ENCODE results near the gene CDC42BPG.

DNA sequence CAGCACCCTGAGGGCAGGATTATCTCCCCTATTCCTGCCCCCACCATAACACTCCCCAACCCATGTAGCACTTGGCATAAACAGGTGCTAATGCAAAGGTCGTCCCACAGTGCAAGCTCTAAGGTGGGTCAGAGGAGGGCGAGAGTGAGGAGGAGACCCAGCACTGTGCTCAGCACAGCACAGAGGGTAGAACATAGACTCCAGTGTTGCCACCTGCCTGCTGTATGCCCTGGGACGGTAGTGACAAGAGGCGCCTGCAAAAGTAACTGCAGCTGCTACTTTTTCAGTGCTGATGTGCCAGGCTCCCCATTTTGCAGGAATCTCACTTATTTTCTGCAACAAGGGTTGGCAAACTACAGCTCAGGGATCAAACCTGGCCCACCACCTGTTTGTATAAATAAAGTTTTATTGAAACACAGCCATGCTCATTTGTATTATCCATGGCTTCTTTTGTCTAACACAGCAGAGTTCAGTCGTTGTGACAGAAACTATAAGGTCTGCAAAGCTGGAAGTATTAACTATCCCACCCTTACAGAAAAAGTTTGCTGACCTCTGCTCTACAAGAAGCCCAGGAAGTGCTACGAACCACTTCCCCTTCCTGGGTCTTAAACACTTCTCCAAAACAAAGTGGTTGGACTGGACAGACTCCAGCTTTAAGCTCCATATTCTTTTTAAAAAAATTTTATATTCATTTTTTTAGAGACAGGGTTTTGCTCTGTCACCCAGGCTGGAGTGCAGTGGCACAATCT, 16.9 kb upstream of the CDC42BPG start:
- TF ChIP-seq, protein P1, sequence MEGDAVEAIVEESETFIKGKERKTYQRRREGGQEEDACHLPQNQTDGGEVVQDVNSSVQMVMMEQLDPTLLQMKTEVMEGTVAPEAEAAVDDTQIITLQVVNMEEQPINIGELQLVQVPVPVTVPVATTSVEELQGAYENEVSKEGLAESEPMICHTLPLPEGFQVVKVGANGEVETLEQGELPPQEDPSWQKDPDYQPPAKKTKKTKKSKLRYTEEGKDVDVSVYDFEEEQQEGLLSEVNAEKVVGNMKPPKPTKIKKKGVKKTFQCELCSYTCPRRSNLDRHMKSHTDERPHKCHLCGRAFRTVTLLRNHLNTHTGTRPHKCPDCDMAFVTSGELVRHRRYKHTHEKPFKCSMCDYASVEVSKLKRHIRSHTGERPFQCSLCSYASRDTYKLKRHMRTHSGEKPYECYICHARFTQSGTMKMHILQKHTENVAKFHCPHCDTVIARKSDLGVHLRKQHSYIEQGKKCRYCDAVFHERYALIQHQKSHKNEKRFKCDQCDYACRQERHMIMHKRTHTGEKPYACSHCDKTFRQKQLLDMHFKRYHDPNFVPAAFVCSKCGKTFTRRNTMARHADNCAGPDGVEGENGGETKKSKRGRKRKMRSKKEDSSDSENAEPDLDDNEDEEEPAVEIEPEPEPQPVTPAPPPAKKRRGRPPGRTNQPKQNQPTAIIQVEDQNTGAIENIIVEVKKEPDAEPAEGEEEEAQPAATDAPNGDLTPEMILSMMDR (IDR thresholded peaks at IDR 0.05), result no peak
- TF ChIP-seq TCF7L2 (IDR thresholded peaks at IDR 0.05; ENCODE audit: low read depth, low read length), result no peak
